Panc1 (cell line): ENCODE measurements around the gene ROPN1L.

Experiments used
- CTCF ChIP-seq: fragments of 450-650 bp; IDR thresholded peaks from 2 replicates; pipeline ENCODE4 v1.5.1; 2017; ENCODE audit warnings: mild to moderate bottlenecking
- REST ChIP-seq, 2 experiments: IDR thresholded peaks; 2 replicates each; pipeline ENCODE4 v1.6.1; 2011 to 2012; ENCODE audit warnings: low read depth in 2 of 2, control low read depth in 1 of 2, low read length in 1 of 2, mild to moderate bottlenecking in 1 of 2, moderate library complexity in 1 of 2; ENCODE audit not compliant: insufficient read depth in 1 of 2
- SIN3A ChIP-seq: IDR thresholded peaks from 2 replicates; pipeline ENCODE4 v1.6.1; 2012; ENCODE audit warnings: low read depth, mild to moderate bottlenecking, low read length, moderate library complexity, borderline replicate concordance; ENCODE audit not compliant: insufficient read depth

DNA sequence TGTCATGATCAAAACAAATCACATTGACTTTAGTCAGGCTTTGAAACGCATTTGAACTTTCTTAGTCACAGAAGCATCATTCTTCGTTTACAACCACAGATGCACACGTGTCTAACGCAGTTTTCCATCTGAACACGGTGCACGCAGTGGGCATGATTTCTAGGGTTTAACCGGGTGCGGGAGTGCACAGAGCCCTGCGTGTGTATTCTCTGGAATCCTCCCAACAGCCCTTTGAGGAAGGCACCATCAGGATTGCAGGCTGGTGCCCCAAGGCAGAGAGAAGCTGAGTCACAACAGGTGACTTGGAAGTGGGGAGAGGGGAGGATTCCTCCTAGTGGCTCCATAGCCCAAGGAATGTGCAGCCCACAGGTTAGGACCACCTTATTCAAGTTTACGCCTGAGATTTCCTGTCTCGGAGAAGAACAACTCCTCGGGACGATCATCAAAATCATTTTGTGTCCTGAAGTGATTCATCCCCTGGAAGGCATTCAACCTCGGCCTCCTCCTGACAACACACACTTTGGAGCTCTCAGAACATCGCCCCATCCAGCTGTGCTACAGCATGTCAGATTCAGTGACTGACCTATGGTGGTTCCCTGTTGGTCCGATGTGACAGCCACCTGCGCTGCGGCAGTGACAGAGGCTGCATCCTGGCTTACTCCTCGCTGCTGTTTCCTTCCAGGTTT is 13.1 kb downstream of the ROPN1L start:
- TF ChIP-seq SIN3A, result no peak
- no peak for TF ChIP-seq CTCF
- no peak for TF ChIP-seq REST (IDR thresholded peaks at IDR 0.05; ENCODE audit: insufficient read depth in 1 of 2, low read depth in 2 of 2, low read length in 1 of 2)
